SK-N-MC (cell line): ENCODE measurements around the gene RAB37.

Experiments
- EZH2 ChIP-seq: fragments of 200-600 bp; sonication (generic); IDR thresholded peaks from one replicate; pipeline ENCODE4 v1.6.1; 2017; ENCODE audit warnings: antibody characterized with exemption
- POLR2AphosphoS5 ChIP-seq: IDR thresholded peaks from 2 replicates; pipeline ENCODE4 v1.6.1; 2012; ENCODE audit warnings: mild to moderate bottlenecking, low read depth, low read length, borderline replicate concordance

- no peak for TF ChIP-seq EZH2
- no peak for TF ChIP-seq POLR2AphosphoS5
These were observed 9.3 kb downstream of the RAB37 start for GRCh38 chr17:74746376-74746775.
